ENCODE data around the gene RIMKLB. TPM values are rescaled to one million over a fixed set of nuclear protein-coding genes. Genes with fewer than 3 reads are reported as not detected.

RIMKLB gene
- total and polyA plus RNA-seq, 2 of the 8 experiments (the other 6 are each of a cell fraction or from before 2014, with no cell fraction given) = 37.8 to 78.2 TPM

- no peak for TF ChIP-seq HDAC2 (IDR thresholded peaks at IDR 0.05; ENCODE audit: borderline replicate concordance in 1 of 2, low read depth in 2 of 2, low read length in 2 of 2)
- no peak for TF ChIP-seq YY1 (IDR thresholded peaks at IDR 0.05; ENCODE audit: low read depth, low read length)
- TF ChIP-seq GABPA (IDR thresholded peaks at IDR 0.05; ENCODE audit: borderline replicate concordance, insufficient read depth, low read length) = no peak
- no peak for TF ChIP-seq USF2 (IDR thresholded peaks at IDR 0.05; ENCODE audit: low read length)
- TF ChIP-seq BACH1 (IDR thresholded peaks at IDR 0.05; ENCODE audit: low read length) = no peak
- TF ChIP-seq HDAC6 (IDR thresholded peaks at IDR 0.05; ENCODE audit: low read depth, low read length) = no peak
- TF ChIP-seq ATF3 (IDR thresholded peaks at IDR 0.05; ENCODE audit: insufficient read depth, low read depth, low read length) = no peak
- TF ChIP-seq NRF1 (IDR thresholded peaks at IDR 0.05; ENCODE audit: low read depth, low read length) = no peak
- TF ChIP-seq POU5F1 (IDR thresholded peaks at IDR 0.05; ENCODE audit: low read depth, low read length) = no peak
- peak; percentile 53 for TF ChIP-seq ASH2L (IDR thresholded peaks at IDR 0.05; ENCODE audit: low read length)
- TF ChIP-seq CEBPB (IDR thresholded peaks at IDR 0.05; ENCODE audit: low read depth, low read length) = no peak
- no peak for TF ChIP-seq CBX5 (IDR thresholded peaks at IDR 0.05; ENCODE audit: low read depth, low read length)
- TF ChIP-seq SRF (IDR thresholded peaks at IDR 0.05; ENCODE audit: low read depth, low read length) = no peak
- TF ChIP-seq EGR1 (IDR thresholded peaks at IDR 0.05; ENCODE audit: borderline replicate concordance, low read depth, low read length) = no peak
- no peak for TF ChIP-seq PHF8 (conservative IDR thresholded peaks at IDR 0.05; ENCODE audit: low read depth, low read length)
- no peak for TF ChIP-seq BRCA1 (IDR thresholded peaks at IDR 0.05; ENCODE audit: low read depth, low read length)
- no peak for TF ChIP-seq ATF2 (IDR thresholded peaks at IDR 0.05; ENCODE audit: low read length)
- no peak for TF ChIP-seq CHD1 (IDR thresholded peaks at IDR 0.05; ENCODE audit: low read depth, low read length)
- TF ChIP-seq GTF2F1 (IDR thresholded peaks at IDR 0.05; ENCODE audit: borderline replicate concordance, low read depth, low read length) = no peak
- peak; percentile 30; the same call in 1 of the 2 replicates for TF ChIP-seq TCF12 (IDR thresholded peaks at IDR 0.05; ENCODE audit: low read depth, low read length)
- no peak for TF ChIP-seq MAX (IDR thresholded peaks at IDR 0.05)
- TF ChIP-seq BCL11A (IDR thresholded peaks at IDR 0.05; ENCODE audit: low read depth in 2 of 2, low read length in 2 of 2) = no peak
- TF ChIP-seq CTBP2 (IDR thresholded peaks at IDR 0.05; ENCODE audit: borderline replicate concordance, insufficient read depth, insufficient read length, low read length) = no peak
These were observed 5.2 kb upstream of the RIMKLB start (continued) for GRCh38 chr12:8692573-8692972.

All from H1 (cell line).